ENCODE results near the gene LGR4.

LGR4 gene

DNA sequence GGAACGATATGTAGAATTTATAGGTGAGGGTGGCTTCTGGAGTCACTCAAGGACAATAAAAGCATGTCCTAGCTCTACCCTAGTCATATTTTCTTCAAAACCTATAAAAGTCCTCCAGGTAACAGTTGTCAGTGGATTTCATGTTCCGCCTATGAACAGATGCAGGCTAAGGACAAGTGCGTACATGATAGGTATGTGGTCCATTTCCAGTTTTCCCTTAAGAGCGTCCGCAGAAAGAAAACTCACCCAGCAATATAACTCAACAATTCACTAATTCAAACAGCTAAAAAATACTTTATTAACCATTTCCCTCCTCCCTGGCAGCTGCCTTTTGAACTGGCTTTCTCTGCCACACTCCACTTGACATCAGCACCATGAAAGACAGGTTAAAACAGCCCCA, 59.4 kb downstream of the LGR4 start:
- no peak overlapping the region for H3K4me3 ChIP-seq (ENCODE audit: low read depth, low read length)
- TF ChIP-seq, protein P1, sequence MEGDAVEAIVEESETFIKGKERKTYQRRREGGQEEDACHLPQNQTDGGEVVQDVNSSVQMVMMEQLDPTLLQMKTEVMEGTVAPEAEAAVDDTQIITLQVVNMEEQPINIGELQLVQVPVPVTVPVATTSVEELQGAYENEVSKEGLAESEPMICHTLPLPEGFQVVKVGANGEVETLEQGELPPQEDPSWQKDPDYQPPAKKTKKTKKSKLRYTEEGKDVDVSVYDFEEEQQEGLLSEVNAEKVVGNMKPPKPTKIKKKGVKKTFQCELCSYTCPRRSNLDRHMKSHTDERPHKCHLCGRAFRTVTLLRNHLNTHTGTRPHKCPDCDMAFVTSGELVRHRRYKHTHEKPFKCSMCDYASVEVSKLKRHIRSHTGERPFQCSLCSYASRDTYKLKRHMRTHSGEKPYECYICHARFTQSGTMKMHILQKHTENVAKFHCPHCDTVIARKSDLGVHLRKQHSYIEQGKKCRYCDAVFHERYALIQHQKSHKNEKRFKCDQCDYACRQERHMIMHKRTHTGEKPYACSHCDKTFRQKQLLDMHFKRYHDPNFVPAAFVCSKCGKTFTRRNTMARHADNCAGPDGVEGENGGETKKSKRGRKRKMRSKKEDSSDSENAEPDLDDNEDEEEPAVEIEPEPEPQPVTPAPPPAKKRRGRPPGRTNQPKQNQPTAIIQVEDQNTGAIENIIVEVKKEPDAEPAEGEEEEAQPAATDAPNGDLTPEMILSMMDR (IDR thresholded peaks at IDR 0.05; ENCODE audit: low read depth, low read length) = no peak

DNA sequence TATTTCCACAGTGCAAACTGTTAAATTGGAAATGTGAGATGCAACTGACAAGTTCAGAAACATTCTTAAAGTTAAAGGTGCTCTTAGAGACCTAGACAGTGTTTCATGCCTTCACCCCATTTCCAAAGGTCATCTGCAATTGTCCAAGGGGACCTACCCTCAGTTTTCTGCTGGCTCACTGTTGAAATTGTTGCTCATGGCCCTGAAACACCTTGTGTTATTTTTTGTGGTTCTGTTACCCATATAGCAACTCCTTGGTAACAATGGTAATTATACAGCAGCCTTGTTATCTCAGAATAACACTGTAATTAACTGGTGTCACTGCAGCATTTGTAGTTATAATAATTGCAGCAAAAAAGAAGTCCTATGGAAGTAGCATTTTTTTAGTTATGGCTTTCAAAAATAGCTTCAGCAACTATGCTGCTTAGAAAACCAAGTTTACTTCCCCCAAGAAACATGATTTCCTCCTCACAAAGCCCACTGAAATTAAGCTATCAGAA, 60.3 kb downstream of the LGR4 start:
- TF ChIP-seq, protein P1 (IDR thresholded peaks at IDR 0.05; ENCODE audit: low read depth, low read length) = no peak

DNA sequence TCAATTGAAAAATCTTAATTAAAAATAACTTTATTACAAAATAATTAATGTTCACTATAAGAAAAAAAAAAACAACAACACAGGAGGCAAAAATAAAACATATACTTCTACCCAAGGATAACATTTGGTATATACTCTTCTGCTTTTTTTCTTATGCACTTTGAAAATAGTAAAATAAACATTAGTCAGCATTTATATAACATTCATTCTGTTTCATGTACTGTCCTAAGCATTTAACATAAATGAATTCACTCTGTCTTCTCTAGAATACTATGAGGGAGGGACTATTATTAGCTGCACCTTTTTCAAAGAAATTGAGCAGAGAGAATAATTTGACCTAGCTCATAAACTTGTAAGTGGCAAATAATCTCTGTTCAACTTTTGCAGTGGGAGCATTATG, 61.3 kb downstream of the LGR4 start:
- TF ChIP-seq, protein P1 (IDR thresholded peaks at IDR 0.05; ENCODE audit: low read depth, low read length) = no peak
- no peak overlapping the region for H3K4me3 ChIP-seq (ENCODE audit: low read depth, low read length)

More for the DNA sequence above, 60.3 kb downstream of the LGR4 start:
- H3K4me3 ChIP-seq (ENCODE audit: low read depth, low read length) = no peak overlapping the region

DNA sequence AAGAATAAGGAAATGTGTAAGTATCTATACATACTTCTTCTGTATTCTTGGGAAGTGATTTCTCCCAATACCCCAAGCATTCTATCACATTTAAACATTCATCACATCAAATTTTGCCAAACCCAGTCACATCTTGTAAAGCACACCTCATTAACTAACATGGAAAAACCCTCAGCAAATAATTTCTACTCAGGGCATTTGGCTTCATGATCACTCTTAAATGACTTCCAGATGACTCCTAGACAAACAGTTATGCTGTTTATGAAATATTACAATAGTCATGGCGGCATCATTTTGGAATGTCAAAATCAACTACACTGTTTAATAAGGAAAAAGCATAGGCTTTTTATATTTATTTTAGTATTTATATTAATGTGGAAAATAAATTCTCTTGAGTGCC, 62.3 kb downstream of the LGR4 start:
- TF ChIP-seq, protein P1 (IDR thresholded peaks at IDR 0.05; ENCODE audit: low read depth, low read length) = no peak
- H3K4me3 ChIP-seq (ENCODE audit: low read depth, low read length) = no peak overlapping the region

DNA sequence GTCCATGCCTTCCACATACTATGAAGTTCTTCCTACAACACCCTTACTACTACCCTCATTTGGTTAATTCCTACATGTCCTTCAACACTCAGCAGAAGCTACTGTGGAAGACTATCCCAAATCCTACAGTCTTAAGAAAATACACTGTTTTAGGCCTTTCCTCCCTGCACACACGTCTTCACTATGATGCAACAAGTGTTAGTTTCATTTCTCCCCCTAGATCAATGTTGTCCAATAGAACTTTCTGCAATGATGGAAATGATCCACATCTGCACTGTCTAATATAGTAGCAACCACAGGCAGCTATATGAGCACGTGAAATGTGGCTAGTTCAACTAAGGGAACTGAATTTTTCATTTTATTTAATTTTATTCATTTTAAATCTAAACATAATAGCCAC, 62.8 kb downstream of the LGR4 start:
- TF ChIP-seq, protein P1 (IDR thresholded peaks at IDR 0.05; ENCODE audit: low read depth, low read length) = no peak
- no peak overlapping the region for H3K4me3 ChIP-seq (ENCODE audit: low read depth, low read length)

DNA sequence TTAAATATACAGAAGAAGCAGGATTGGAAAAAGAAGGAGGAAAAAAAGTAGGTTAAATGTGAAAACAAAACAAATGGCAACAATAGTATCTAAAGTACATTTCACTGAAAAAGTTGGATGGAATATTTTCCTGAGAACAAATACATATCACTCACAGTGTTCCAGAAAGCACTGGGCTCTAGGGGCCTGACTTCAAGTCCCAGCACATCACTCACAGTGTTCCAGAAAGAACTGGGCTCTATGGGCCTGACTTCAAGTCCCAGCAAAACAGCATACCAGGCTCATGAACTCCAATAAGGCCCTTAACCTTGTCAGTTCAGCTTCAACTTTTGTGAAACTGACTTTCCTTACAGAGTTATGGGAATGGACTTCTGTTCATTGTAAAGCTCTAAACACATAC, 63.5 kb downstream of the LGR4 start:
- H3K4me3 ChIP-seq (ENCODE audit: low read depth, low read length) = no peak overlapping the region
- TF ChIP-seq, protein P1 (IDR thresholded peaks at IDR 0.05; ENCODE audit: low read depth, low read length) = no peak

DNA sequence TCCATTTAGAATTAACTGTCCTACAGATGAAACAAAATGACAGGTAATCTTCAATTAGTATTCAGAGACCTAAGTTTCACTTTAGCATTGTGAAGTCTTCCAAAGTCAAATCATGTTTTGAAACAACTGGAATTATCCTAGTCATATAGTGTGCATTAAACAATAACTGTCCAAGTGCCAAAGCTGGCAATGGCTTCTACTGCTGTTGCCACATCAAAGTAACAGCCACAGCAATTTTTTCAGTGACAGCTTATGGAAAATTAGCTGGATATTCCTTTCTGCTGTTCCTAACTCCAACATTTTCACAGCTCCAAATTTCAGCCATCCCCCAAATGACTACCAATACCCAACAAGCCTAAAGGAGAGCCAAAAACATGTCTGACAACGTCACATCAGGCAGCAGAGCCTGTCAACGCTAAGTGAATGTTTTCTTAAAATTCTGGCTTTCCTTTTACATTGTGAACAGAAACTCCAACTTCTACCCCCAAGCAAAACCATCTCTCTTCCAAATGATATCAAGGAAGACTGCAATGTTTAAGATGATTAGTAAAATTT, 64.3 kb downstream of the LGR4 start:
- H3K4me3 ChIP-seq (ENCODE audit: low read depth, low read length) = no peak overlapping the region
- TF ChIP-seq, protein P1 (IDR thresholded peaks at IDR 0.05; ENCODE audit: low read depth, low read length) = no peak

Data from WI38 (cell line).